Amniotic stem cell (primary cell): ENCODE measurements around the gene FLT3LG.
A peak's percentile ranks its signal among the peaks of the same experiment; 100 is the strongest.

ENCODE experiments used
- DNase-seq: peaks from one replicate; lab custom pipeline; 2025; lab: John Stamatoyannopoulos, UW

FLT3LG gene, protein sequence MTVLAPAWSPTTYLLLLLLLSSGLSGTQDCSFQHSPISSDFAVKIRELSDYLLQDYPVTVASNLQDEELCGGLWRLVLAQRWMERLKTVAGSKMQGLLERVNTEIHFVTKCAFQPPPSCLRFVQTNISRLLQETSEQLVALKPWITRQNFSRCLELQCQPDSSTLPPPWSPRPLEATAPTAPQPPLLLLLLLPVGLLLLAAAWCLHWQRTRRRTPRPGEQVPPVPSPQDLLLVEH

DNA sequence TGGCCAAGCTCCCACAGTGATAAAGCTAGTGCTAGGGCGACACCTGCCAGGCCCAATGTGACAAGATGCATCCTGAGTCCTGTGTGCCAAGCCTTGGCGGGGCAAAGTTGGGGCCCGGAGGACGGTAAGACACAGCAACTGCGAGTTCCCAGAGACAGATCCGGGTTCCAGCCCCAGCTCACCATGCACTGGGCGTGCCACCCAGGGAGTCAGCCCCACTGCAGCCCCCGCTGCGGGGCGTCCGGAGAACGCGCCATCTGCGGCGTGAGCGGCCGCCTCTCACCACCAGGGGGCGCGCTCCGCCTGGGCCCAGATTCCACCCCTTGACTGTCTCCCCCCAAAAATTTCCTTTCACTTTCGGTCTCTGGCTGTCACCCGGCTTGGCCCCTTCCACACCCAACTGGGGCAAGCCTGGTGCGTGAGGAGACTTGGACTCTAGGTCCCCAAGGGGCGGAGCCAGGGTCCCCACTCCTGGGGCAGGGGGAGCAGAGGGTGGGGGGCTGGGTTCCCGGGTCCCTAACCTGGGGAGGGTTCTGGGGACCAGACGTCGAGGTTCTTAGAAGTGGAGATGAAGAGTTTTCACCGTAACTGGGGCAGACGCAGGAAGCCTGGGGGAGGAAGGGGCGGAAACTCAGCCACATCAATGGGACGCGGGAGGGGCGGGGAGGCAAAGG, at the start of gene FLT3LG:
FLT3LG (plus strand) TSS at position 348 of the 674 bp plus-strand sequence. CDS start 425 bp downstream, outside the sequence.
- DNase-seq: peak; percentile 67

DNA sequence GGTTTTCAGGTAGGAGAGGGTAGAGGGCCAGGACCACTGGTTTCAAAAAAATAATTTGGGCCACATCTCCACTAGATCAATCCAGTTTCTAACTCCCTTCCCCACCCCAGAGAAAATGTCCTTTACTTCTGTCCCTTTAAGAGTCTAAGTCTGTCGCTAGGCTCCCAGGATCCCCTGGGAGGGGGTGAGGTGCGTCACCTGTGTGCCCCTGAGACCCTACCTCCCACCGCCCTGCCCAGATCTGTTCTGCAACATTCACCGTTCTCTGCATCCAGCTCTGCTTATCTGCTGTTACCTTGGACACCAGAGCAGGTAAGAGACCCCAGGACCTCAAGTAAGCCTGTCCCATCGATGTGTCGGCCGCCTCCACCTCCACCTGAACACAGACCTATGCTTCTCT, 48.8 kb upstream of the FLT3LG start, which contains the start of gene GFY:
GFY (plus strand) TSS at position 211 of the 400 bp plus-strand sequence. CDS start 1,043 bp downstream, outside the sequence.
- no peak for DNase-seq

DNA sequence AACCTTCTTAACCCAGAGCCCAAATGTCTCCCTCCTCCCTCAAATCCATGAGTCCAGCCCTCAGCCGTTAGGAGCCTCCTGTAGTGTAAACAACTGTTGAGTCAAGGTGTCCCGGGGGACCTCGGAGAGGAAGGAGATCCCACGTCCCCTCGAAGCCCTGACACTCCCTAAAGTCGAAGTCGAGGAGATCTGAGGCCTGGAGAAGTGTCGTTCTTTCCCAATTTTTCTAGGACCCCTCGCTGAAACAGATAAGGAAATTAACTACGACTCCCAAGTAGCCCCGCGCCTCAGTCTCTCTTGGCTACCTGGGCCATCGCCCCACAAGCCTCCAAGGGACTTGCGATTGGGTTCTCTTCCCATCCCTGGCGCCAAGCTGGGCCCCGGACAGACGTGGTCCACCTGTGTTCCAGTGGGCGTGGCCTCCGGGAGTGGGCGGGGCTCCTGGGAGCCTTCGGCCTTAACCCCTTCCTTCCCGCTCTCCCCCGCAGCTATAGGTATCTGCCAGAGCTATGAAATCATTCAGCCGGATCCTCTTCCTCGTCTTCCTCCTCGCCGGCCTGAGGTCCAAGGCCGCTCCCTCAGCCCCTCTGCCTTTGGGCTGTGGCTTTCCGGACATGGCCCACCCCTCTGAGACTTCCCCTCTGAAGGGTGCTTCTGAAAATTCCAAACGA, 48.0 kb upstream of the FLT3LG start:
- no peak for DNase-seq

DNA sequence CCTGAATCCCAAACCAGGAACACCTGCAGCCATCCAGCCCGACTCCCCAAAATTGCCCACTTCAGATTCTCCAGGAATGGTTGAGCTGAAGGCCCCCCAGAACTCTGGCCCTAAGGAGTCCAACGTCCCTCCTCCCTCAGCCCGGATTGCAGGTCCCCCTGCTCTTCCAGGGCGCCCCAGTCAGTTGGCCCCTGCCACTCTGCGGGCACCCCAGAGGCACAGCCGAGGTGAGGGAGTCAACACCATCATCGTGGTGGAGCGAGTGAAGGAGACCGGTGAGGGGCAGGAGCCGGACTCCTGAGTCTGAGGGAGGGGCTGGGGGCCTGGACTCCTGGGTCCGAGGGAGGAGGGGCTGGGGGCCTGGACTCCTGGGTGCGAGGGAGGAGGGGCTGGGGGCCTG, 46.7 kb upstream of the FLT3LG start:
- DNase-seq: no peak

DNA sequence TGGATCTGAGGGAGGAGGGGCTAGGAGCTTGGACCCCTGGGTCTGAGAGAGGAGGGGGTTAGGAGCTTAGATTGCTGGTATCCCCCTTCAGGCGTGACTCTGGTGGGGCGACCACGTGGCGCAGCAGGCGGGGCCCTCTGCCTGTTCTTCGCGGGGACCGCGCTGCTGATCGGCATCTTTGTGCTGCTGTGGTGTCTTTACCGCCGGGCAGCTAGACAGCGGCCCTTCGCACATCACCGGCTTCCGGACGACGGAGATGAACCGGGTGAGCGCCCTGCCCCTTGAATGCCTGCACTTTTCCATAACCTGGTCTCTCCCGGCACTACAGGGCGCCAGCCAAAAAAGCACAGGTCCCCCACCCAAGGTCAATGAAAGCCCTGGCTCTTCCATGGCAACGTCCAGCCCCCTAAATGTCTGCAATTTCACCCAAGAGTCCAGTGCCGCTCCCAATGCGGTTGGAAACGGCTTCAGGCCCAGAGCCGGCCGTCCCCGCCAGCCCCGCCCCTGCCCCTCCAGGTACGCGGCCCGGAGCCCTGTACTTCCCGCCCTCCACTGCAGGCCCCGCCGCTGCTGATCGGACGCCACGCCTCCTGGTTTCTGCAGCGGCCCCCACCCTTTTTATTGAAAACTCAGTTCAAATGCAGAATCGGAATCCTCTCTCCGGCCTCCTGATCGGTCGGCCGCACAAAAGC, 46.0 kb upstream of the FLT3LG start:
- no peak for DNase-seq

DNA sequence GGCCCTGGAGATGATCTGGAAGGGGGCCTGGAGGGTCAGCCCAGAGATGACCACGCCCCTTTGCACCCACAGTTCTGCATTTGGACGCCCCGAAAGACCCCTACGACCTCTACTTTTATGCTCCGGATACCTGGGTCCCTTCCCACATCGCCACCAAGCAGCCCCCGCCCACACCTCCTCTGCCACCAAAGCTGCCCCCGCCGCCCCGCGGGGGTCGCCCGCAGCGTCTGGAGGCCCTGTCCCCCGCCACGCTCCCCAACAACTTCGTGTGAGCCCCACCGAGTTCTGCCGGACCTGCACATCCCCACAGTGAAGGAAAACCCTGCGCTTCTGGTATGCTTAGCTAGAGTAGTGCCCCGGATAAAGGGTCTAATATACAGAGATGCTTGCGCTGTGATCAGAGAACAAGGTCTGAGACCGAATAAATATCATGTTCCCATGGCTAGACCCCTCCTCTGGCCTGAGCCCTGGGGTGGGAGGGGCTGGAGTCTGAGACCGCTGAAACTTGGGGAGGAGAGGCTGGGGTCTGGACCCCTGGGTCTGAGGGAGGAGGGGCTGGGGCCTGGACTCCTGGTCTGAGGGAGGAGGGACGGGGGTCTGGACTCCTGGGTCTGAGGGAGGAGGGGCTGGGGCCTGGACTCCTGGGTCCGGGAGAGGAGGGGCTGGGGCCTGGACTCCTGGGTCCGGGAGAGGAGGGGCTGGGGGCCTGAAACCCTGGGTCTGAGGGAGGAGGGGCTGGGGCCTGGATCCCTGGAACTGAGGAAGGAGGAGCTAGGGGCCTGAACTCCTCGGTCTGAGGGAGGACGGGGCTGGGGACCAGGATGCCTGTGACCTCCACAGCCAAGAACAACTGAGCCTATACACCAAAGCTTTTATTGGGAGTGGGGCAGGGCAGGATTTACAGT, 45.2 kb upstream of the FLT3LG start:
- DNase-seq: no peak

DNA sequence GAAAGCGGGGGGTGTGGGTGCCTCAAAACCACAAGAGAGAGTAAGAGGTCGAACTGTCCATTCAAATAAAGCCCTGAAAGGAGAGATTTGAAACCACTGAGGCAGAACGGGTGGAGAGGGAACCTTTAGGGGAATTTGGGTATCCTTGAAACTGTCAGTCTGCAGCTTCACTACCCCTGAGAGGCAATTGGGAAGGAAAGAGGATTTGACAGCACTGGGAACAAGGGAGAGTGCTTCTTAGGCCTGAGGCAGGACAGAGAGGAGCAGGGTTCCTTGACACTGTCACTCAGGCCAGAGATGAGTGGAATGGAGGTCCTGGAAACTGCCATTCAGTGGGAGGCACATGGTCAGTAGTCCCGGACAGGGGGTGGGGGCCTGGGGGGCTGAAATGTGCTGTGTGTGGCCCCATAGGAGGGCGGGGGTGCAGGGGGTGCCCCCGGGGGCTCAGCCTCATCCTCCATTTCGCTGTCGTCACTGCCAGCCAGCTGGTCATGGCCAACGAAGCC, 43.8 kb upstream of the FLT3LG start:
- no peak for DNase-seq

DNA sequence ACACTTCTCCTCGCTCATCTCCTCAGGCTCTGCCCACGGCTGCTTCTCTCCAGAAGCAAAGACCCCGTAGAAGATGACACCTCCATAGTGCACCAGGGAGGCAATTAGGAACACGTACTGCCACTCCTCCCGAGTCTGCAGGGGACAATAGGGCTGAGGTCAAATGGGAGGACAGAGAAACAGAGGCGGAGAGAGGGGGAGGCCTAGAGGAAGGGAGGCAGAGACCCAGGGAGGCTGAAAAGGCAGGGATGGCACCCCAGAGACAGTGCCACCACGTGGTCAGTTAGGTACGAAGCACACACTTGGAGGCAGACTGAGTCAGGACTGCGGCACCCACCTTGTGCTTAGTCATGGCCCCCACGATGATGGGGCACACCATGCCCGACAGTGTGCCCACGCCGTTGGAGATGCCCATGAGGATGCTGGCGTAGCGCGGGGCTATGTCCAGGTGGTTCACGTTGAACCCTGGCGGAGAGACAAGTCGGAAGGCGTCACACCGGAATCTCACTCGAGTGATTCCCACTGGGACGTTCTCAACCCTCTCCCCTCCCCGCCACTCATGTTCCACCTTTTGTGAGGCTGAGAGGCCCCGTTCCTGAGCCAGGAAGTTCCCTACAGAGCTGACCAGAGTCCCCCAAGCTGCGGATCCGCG, 43.2 kb upstream of the FLT3LG start:
- DNase-seq: no peak

DNA sequence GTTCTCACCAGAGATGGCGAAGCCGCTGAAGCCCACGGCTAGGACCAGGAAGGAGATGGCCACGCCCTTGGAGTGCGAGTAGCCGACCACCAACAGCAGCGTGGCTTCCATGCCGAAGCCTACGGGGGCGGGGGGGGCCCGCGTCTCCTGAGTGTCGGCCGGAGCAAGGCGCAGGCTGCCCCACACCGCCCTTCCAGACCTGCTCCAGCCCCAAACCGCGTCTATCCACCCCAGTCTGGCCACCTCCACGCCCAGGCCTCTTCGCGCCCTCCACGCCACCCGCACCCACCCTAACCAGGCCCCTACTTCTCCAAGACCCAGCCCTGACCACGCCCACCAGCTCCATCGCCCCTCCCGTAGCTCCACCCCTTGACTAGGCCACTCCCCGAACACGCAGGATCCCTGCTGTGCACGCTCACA, 42.7 kb upstream of the FLT3LG start:
- no peak for DNase-seq

DNA sequence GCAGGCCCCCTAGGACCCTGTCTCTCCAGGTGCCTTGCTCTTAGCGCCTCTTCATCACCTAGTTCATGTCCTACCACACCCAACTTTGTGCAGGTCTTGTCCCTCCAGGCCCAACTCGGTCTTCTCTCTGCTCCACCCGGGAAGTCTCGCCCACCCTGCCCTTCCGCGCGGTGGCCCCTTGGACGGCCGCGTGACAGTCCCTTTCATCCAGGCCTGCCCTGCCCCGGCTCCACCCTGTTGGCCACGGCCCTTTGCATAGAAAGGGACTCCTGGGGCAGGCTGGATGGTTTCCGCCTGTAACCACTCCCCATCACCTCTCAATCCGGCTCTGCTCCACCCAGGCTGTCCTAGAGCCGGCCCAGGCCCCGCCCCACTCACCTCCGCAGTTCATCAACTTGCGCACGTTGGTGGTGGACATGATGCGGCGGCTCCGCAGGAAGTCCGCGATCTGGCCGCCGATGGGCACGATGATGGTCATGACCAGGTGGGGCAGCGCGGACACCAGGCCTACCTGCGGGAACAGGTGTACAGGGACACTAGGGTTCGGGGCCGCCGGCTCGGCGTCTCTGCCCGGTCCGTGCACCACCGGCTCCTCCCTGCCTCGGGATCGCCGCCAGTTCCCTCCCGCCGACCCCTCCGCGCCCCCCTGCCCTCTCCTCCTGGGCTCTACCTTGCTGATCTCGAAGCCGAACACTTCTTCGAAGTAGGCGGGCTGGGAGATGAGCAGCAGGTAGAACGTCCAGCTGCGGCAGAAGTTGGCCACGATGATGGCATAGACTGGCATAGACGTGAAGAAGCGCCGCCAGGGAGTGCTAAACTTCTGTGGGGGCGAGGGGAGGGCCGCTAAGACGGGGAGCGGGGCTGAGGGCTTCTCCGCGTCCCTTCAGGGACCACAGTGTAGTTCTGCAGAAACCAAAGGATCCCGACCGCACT, 41.6 kb upstream of the FLT3LG start:
- no peak for DNase-seq

DNA sequence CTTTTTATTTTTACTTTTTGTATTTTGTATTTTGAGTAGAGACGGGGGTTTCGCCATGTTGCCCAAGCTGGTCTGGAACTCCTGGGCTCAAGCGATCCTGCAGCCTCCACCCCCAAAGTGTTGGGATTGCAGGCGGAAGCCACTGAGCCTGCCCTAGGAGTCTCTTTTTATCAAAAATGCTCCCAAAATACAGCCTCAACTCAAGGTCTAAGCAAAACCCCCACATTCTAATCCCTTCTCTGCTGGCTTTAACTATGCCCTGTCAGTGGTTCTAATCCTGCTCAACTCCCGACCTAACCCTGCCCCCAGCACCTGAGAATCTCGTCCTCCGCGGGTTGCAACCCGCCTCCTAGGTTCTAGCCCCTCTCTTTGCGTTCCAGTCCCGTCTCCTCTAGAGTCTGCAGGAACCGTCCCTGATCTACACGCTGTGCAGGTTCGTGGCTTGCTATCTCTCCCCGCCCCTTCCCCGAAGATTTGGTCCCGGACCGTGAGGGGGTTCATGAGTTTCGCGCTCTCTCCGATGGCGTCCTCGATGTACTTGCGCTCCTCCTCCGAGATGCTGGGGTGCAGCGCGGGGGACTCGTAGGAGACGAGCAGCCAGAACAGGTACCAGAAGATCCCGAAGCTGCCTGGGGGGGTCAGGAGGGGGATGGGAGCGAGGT, 40.6 kb upstream of the FLT3LG start:
- no peak for DNase-seq

DNA sequence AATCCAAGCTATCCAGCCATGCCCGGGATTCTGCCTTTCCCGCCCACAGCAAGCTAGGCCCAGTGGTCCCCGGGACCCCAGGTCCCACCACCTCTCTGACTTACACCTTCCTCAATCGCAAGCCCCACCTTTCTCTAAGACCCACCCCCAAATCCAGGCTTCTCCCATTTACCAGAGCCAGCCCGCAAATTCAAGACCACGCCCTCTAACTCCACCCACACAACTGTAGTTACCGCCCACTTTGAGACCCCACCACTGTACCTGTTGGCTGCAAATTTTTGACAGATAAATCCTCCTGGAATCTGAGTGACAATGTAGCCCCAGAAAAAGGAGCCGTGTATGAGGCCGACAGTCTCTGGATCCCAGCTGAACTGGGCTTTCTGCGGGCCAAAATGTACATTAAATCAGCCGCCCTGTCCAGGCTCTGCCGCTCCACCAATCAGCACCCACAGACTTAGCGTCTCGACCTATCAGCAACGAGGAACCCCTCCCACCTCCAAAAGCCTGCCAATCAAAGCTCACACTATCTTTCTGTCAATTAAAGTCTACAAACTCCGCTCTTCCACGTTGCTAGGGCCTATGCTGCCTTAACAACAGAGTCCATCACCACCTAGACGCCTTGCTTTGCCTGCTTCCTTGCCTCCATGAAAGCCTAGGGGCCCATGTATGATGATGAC, 39.0 kb upstream of the FLT3LG start:
- no peak for DNase-seq

DNA sequence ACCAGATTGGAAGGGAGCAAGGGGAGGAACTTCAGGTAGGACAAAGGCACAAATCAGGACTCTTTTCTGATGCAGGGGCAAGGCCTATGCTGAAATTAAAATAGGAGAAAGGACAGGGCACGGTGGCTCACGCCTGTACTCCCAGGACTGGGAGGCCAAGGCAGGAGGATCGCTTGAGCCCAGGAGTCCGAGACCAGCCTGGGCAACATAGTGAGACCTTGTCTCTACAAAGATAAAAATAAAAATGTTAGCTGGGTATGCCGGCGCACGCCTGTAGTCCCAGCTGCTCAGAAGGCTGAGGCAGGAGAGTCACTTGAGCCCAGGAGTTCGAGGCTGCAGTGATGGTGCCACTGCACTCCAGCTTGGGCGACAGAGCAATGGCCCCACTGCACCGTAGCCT, 38.3 kb upstream of the FLT3LG start:
- no peak for DNase-seq

DNA sequence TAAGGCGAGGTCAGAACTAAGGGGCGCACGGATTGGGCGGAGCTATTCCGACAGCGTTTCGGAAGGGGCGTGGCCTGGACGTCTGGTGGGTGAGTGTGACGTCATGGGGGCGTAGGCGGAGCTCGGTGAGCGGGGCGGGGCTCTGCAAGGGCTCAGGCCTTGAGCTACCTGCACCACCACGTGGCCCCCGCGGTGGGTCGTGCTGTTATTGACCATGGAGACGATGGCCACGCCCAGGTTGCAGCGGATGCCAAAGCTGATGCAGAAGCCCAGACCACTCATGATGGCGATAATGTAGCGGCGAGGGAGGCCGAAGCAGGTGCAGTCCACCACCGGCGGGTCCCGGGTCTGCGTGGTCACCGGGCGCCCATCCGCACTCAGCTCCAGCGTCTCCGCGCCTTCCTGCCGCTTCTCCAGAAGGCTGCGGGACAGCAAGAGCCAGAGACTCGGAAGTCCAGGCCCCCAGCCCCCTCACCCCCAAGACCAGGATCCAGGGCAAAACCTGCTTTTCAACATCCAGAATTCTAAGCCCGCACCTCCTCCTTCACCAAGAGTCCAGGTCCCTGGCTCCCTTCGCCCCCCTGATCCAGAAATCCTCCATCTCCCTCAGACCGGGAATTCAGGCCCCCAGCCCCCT, 37.5 kb upstream of the FLT3LG start:
- DNase-seq: no peak

DNA sequence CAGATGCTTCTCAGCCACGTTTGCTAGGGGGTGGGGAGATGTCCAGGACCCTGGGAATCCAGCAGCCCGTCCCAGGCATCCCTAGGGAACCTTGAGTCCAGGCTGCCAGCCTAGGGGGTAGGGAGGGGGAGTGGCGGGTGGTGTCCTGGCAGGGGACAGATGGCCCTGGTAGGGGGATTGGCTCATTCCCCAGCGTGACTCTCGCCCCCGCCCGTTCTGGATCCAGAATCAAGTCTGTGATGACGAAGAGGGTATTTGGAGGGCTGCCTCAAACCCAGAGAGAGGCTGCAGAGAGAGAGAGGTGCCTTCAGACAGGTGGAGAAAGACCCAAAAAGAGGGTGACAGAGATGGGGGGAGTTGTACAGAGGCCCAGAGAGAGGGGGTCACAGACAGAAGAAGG, 36.8 kb upstream of the FLT3LG start:
- DNase-seq: no peak

DNA sequence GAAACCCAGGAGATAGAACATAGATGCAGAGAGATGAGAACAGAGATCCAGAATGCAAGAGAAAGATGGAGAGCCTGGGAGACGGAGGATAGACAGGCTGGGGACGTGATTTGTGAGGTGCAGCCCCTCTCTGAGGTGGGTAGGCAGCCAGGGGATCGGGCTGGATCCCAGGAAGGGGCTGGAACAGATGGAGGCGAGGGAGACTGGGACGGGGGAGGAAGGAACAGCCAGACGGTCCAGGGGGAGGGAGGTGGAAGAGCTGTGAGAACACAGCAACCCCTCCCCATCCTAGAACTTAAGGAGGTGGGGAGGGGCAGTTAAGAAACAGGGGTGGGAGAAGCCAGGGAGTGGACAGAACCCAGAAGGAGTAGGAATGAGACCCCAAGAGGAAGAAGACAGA, 35.8 kb upstream of the FLT3LG start:
- no peak for DNase-seq

DNA sequence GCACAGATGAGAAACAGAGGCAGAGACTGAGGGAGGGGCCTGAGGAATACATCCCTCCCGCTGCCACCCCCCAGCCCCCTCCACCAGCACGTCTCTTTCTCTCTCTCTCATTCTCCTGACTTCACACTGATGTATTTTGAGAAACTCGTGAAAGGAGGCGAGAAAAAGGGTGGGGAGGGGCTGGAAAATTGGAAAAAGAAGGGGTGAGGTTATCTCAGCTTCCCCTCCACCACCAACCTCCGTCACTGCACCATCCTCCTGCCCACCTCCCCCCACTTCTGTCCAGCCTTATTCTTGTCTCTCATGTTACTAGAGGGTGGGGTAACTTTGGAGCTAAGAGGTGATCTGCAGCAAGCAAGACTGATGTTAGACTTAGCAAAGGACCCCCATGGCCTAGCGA, 34.2 kb upstream of the FLT3LG start:
- no peak for DNase-seq
